SK-N-SH treated with all-trans-retinoic acid at 6 μM for 48 hours (cell line): ENCODE results near the gene ZNF319.

Experiments
- ATAC-seq: fragments of 200-7000 bp; cut with Tn5 transposase; 3 replicates; pipeline ENCODE4 v1.9.1; 2020; ENCODE audit warnings: mild to moderate bottlenecking, moderate library complexity
- ARNTL ChIP-seq: fragments of 450-650 bp; formaldehyde crosslinking; IDR thresholded peaks from 2 replicates; pipeline ENCODE4 v1.5.0; 2020; ENCODE audit warnings: low read depth, mild to moderate bottlenecking, moderate library complexity, borderline replicate concordance
- BACH2 ChIP-seq: fragments of 250-450 bp; sonication (Bioruptor Pico); IDR thresholded peaks from 2 replicates; pipeline ENCODE4 v1.9.0; 2021; ENCODE audit warnings: mild to moderate bottlenecking, borderline replicate concordance
- CREB5 ChIP-seq: fragments of 250-450 bp; sonication (Bioruptor Pico); IDR thresholded peaks from 2 replicates; pipeline ENCODE4 v1.5.1; 2020; ENCODE audit warnings: low read depth, mild to moderate bottlenecking, moderate library complexity
- CSDC2 ChIP-seq: fragments of 250-450 bp; sonication (Bioruptor Pico); IDR thresholded peaks from 2 replicates; pipeline ENCODE4 v1.5.0; 2020; ENCODE audit warnings: mild to moderate bottlenecking, moderate library complexity
- CSRNP3 ChIP-seq: fragments of 250-450 bp; sonication (Bioruptor Pico); IDR thresholded peaks from 2 replicates; pipeline ENCODE4 v1.5.1; 2021; ENCODE audit warnings: mild to moderate bottlenecking, moderate library complexity
- ESRRG ChIP-seq: fragments of 250-450 bp; sonication (Bioruptor Pico); IDR thresholded peaks from 2 replicates; pipeline ENCODE4 v1.6.1; 2021; ENCODE audit warnings: mild to moderate bottlenecking
- GLIS3 ChIP-seq: fragments of 250-450 bp; sonication (Bioruptor Pico); IDR thresholded peaks from 2 replicates; pipeline ENCODE4 v1.5.0; 2020; ENCODE audit warnings: mild to moderate bottlenecking, moderate library complexity
- ISL1 ChIP-seq: fragments of 250-450 bp; sonication (Bioruptor Pico); IDR thresholded peaks from 2 replicates; pipeline ENCODE4 v2.1.2; 2022; ENCODE audit warnings: mild to moderate bottlenecking, moderate library complexity
- OSR1 ChIP-seq: fragments of 250-450 bp; sonication (Bioruptor Pico); IDR thresholded peaks from 2 replicates; pipeline ENCODE4 v1.8.0; 2022; ENCODE audit warnings: moderate library complexity, mild to moderate bottlenecking, inconsistent platforms
- POU6F1 ChIP-seq: fragments of 250-450 bp; sonication (Bioruptor Pico); IDR thresholded peaks from 2 replicates; pipeline ENCODE4 v1.8.0; 2021; ENCODE audit warnings: low read depth, mild to moderate bottlenecking, moderate library complexity, borderline replicate concordance
- PPARA ChIP-seq: fragments of 250-450 bp; sonication (Bioruptor Pico); IDR thresholded peaks from 2 replicates; pipeline ENCODE4 v1.5.0; 2020; ENCODE audit warnings: mild to moderate bottlenecking, borderline replicate concordance
- RARB ChIP-seq: fragments of 250-450 bp; sonication (Bioruptor Pico); IDR thresholded peaks from 2 replicates; pipeline ENCODE4 v1.8.0; 2021; ENCODE audit warnings: mild to moderate bottlenecking, moderate library complexity
- SNAI2 ChIP-seq: fragments of 250-450 bp; sonication (Bioruptor Pico); IDR thresholded peaks from 2 replicates; pipeline ENCODE4 v1.5.0; 2020; ENCODE audit warnings: mild to moderate bottlenecking, moderate library complexity
- TCF4 ChIP-seq: fragments of 250-450 bp; sonication (Bioruptor Pico); IDR thresholded peaks from 2 replicates; pipeline ENCODE4 v1.8.0; 2021; ENCODE audit warnings: mild to moderate bottlenecking, moderate library complexity, borderline replicate concordance
- TOX ChIP-seq: fragments of 250-450 bp; sonication (Bioruptor Pico); IDR thresholded peaks from 2 replicates; pipeline ENCODE4 v1.8.0; 2021; ENCODE audit warnings: mild to moderate bottlenecking, moderate library complexity, borderline replicate concordance
- TSHZ2 ChIP-seq: fragments of 250-450 bp; sonication (Bioruptor Pico); IDR thresholded peaks from 2 replicates; pipeline ENCODE4 v1.5.0; 2020; ENCODE audit warnings: mild to moderate bottlenecking, moderate library complexity
- ZC3H10 ChIP-seq: fragments of 250-450 bp; sonication (Bioruptor Pico); IDR thresholded peaks from 2 replicates; pipeline ENCODE4 v1.5.1; 2021; ENCODE audit warnings: mild to moderate bottlenecking, moderate library complexity
- ZFP3 ChIP-seq: fragments of 250-450 bp; sonication (Bioruptor Pico); IDR thresholded peaks from 2 replicates; pipeline ENCODE4 v1.5.0; 2020; ENCODE audit warnings: mild to moderate bottlenecking, moderate library complexity
- ZFP30 ChIP-seq: fragments of 450-650 bp; formaldehyde crosslinking; IDR thresholded peaks from 2 replicates; pipeline ENCODE4 v1.5.0; 2022; ENCODE audit warnings: mild to moderate bottlenecking, moderate library complexity
- ZNF565 ChIP-seq: fragments of 450-650 bp; formaldehyde crosslinking; conservative IDR thresholded peaks from 2 replicates; pipeline ENCODE4 v1.5.0; 2020; ENCODE audit warnings: low read depth, mild to moderate bottlenecking, moderate library complexity
- ZNF70 ChIP-seq: fragments of 450-650 bp; formaldehyde crosslinking; IDR thresholded peaks from 2 replicates; pipeline ENCODE4 v1.5.0; 2020; ENCODE audit warnings: mild to moderate bottlenecking, moderate library complexity
- ZNF8 ChIP-seq: fragments of 450-650 bp; formaldehyde crosslinking; IDR thresholded peaks from 2 replicates; pipeline ENCODE4 v1.5.0; 2020; ENCODE audit warnings: mild to moderate bottlenecking, moderate library complexity

Gene ZNF319

GRCh38 chr16:57966204-57966771, 34.2 kb downstream of the ZNF319 start:
- ATAC-seq, result no peak

GRCh38 chr16:57964157-57964700, 36.2 kb downstream of the ZNF319 start:
- no peak for ATAC-seq
- no peak for TF ChIP-seq ZFP3 (CRISPR knock-in tag)
- no peak for TF ChIP-seq TOX (CRISPR knock-in tag)
- TF ChIP-seq, all 23 proteins: peak for 0

More at GRCh38 chr16:57966204-57966771, 34.2 kb downstream of the ZNF319 start:
- TF ChIP-seq TSHZ2 (no peak), GLIS3 (CRISPR knock-in tag) (no peak), ZNF565 (CRISPR knock-in tag) (no peak), POU6F1 (CRISPR knock-in tag) (no peak), ARNTL (no peak), OSR1 (CRISPR knock-in tag) (no peak), ZNF8 (CRISPR knock-in tag) (no peak), ZC3H10 (no peak), CSDC2 (CRISPR knock-in tag) (no peak), ZFP30 (no peak), PPARA (CRISPR knock-in tag) (no peak)

- ATAC-seq, result no peak
- TF ChIP-seq ARNTL, result no peak
- TF ChIP-seq ZNF8 (CRISPR knock-in tag), result no peak
- TF ChIP-seq CREB5 (CRISPR knock-in tag), result no peak
- no peak for TF ChIP-seq TSHZ2
Observed at GRCh38 chr16:57962756-57963155, 37.7 kb downstream of the ZNF319 start.

- no peak for ATAC-seq
- no peak for TF ChIP-seq TSHZ2
- no peak for TF ChIP-seq RARB (CRISPR knock-in tag)
- no peak for TF ChIP-seq ZFP3 (CRISPR knock-in tag)
- no peak for TF ChIP-seq TOX (CRISPR knock-in tag)
- no peak for TF ChIP-seq BACH2 (CRISPR knock-in tag)
- no peak for TF ChIP-seq CSRNP3 (CRISPR knock-in tag)
- no peak for TF ChIP-seq ISL1 (CRISPR knock-in tag)
- no peak for TF ChIP-seq ZNF565 (CRISPR knock-in tag)
- no peak for TF ChIP-seq ZNF70 (CRISPR knock-in tag)
- no peak for TF ChIP-seq PPARA (CRISPR knock-in tag)
- TF ChIP-seq ZNF8 (CRISPR knock-in tag), result no peak
- no peak for TF ChIP-seq ESRRG (CRISPR knock-in tag)
- TF ChIP-seq ARNTL, result no peak
- TF ChIP-seq SNAI2, result no peak
- no peak for TF ChIP-seq TCF4 (CRISPR knock-in tag)
Observed at GRCh38 chr16:57962046-57962445, 38.4 kb downstream of the ZNF319 start.
